Cerebellar cortex (tissue), 1 donor: ENCODE measurements around the gene SLC12A7.
A peak's percentile ranks its signal among the peaks of the same experiment; 100 is the strongest.
"Not testable (repeated sequence)": the region's sequence is repeated elsewhere in the genome, so short reads cannot be mapped to it uniquely, and the experiment has no call there.

Experiments
- DNase-seq: peaks from one replicate; pipeline ENCODE4 v3.0.0-alpha.2; 2015; ENCODE audit warnings: low spot score

SLC12A7 gene

GRCh38 chr5:1140818-1141189, 28.9 kb upstream of the SLC12A7 start:
- DNase-seq: no peak

DNA sequence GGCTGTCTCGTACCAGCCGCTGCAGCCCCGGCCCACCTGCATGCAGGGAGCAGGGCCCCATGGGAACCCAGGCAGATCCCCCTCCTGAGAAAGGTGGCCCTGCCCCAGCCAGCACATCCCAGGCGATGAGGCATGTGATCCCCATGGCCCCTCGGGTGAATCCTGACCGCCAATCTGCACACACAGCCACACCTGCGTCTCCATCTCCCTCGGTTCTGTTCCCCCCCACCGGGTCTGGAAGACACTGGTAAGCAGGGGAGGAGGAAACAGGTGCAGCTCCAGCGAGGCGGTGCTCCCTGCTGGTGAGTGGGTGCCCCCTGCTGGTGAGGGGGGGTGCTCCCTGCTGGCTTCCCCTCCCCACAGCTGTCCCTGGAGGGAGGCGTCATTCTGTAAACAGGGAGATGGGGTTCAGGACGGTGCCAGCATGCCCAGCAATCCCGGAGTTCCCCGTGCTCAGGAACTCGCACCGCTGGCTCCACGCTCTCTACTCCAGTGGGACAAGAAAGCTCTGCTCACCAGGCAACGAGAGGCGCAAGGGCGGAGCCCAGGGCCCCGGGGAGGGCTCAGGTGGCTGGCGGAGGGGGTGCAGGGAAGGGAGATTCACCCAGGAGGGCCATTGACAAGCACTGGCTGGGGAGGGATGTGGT, 28.4 kb upstream of the SLC12A7 start:
- DNase-seq: peak; percentile 25

- DNase-seq: no peak
These were observed 27.7 kb upstream of the SLC12A7 start for GRCh38 chr5:1139331-1140170.

- no peak for DNase-seq
These were observed 26.8 kb upstream of the SLC12A7 start for GRCh38 chr5:1138445-1139245.

DNA sequence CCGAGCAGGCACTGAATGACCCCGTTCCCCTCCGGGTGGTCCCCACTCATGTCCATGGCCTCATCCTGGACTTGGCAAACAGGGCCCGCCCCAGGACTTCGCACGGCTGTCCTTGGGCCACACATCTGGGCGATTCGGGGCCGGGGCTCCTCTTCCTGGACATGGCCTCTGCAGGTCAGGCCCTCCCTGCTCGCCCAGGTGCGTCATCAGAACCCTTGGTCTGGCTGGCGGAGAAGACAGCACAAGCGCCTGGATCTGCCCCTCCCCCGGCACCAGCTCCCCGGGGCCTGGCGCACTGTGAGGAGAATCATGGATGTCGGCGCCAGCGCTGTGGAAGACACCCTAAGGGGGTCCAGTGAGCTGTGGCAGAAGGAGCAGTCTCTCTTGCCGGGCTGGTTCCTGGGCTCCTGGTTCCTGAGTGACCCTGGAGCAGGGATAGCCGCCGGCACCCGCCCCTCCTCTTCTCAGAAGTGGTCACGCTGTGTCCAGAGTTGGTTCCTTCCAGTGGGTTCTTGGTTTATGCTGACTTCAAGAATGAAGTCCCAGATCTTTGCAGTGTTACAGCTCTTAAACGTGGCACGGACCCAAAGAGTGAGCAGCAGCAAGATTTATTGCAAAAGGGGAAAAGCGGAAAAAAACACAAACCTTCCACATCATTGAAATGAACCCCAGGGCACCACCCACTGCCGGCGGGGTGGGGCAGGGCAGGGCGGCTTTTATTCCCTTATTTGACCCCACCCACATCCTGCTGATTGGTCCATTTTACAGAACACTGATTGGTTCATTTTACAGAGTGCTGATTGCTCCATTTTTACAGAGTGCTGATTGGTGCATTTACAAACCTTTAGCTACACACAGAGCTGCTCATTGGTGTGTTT, 25.9 kb upstream of the SLC12A7 start:
- DNase-seq: no peak

DNA sequence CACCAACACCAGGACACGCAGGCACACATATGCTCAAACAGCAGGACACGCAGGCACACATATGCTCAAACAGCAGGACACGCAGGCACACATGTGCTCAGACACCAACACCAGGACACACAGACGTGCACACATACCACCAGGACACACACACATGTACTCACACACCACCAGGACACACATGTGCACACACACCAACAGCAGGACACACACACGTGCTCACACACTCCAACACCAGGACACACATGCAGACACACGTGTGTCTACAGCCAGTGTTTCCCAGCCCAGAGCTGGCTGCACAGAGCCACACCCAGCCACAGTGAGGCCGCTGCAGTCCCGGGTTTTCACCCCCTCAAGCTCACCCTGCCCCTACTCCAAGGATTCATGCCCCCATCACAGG, 25.0 kb upstream of the SLC12A7 start:
- no peak for DNase-seq

DNA sequence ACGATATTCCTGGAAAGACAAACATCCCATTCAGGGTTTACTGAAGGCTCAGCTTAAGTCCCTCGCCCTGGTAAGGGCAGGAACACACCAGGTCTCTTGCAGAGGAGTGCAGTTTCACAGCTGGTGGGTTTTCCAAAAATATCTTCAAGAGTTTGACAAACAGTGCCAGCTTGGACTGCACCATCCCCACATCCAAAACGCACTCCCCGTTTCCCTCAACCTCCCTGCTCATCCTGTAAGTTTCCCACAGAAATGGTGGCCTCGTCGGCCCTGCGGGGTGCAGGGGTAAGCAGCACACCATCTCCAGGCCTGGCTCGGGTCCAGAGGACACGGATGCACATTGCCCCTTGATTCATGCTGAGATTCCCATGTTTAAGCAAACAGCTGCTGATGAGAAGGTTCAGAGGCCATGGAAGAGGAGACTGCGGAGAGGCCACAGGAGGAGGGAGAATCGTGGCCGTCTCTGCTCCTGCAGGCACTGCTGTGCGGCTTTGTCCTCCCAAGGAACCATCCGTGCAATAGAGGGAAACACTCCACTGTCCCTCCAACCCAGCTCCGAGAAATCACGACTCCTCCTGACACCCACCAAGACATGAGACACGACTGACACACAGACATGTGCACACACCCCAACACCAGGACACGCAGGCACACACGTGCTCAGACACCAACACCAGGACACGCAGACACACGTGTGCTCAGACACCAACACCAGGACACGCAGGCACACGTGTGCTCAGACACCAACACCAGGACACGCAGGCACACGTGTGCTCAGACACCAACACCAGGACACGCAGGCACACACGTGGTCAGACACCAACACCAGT, 24.0 kb upstream of the SLC12A7 start:
- DNase-seq: no peak

DNA sequence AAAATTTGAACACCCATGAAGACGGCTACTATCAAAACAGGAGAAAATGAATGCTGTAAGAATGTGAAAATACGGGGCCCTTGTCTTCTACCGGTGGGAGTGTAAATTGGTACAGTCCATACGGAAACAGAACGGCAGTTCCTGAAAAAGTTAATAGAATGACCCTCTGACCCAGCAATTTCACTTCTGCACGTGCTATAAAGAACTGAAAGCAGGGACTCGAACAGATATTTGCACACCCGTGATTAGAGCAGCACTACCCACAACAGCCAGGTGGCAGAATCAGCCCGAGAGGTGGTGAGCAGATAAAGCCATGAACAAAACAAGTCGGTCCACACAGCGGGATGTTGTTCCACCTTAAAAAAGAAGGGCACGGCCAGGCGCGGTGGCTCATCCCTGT, 22.6 kb upstream of the SLC12A7 start:
- DNase-seq: no peak

DNA sequence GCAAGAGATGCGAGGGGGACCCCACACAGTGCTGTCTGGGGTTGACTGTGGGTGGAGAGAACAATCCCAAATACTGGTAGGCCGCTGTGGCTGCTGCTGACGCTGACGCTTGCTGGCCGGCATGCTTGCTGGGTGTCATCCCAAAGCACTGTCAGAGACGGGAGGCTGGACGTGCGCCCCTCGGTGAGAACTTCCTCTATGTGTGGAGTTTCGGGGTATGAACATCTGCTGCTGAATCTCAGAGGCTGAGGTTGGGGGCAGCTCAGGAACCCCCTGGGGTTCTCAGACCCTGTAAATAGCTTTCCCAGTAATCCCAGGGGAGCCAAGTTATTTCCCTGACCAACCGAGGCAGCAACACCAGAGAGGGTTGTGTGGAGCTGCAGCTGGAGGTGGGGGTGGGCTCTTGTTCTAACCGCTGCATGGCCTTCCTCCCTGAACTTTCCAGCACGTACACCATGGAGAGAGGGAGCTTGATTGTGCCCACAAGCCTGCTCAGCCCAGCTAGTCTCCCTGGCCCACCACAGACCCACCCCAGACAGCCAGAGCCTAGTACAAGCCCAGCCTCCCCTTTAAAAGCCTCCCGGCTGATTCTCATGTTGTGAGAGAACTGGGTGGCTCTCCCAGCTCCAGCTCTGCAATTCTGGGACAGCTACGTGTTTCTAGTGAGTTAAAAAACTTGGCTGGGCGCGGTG, 21.8 kb upstream of the SLC12A7 start:
- no peak for DNase-seq

DNA sequence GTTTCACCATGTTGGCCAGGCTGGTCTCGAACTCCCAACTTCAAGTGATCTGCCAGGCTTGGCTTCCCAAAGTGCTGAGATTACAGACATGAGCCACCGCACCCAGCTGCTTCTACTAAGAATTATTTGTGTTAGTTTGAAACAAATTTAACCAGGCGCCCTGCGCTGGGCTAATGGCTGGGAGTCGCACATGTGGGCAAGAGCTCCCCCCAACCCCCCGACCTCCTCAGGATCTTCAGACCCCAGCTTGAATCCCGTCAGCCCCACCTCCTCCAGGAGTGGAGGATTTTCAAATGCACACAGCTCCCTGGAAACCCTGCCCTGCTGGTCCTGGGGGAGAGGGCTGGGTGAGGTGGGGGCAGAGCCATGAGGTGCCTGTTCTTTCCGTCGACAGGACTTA, 21.2 kb upstream of the SLC12A7 start:
- no peak for DNase-seq

DNA sequence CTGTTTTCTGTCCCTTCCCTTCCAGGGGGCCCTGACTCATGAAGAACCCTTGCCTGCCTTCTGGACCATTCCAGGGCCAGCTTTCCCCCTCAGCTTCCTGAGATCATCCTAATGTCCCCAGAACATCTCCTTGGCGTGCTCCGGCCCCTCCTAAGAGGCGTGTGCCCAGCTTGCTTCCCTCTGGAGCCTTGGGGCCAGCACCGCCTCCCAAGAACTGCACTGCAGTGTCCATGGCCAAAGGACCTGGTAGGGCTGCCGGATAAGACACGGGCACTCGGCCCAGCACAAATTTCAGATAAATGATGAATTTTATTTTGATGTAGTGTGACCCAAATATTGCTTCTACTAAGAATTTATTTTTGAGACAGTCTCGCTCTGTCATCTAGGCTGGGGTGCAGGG, 20.7 kb upstream of the SLC12A7 start:
- DNase-seq: no peak

GRCh38 chr5:1131726-1132125, 19.9 kb upstream of the SLC12A7 start:
- DNase-seq: no peak

DNA sequence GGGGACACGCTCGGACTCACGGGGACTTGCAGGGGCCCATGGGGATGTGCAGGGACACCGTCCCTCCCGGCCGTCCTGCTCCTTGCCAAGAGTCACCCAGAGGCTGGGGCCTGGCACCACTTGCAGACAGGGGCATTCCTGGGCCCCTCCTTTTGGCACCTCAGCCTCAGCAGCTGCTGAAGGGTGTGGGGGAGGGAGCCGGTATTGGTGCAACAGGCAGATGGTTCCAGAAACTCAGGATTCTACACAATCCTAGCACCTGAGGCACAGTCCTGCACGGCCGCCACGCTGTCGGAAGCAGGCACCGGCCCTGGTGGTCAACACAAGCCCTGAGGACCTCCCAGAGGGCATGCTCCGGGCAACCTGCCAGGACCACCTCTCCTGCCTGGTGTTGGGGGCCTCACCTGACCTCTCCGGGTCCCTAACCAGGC, 19.3 kb upstream of the SLC12A7 start:
- no peak for DNase-seq

DNA sequence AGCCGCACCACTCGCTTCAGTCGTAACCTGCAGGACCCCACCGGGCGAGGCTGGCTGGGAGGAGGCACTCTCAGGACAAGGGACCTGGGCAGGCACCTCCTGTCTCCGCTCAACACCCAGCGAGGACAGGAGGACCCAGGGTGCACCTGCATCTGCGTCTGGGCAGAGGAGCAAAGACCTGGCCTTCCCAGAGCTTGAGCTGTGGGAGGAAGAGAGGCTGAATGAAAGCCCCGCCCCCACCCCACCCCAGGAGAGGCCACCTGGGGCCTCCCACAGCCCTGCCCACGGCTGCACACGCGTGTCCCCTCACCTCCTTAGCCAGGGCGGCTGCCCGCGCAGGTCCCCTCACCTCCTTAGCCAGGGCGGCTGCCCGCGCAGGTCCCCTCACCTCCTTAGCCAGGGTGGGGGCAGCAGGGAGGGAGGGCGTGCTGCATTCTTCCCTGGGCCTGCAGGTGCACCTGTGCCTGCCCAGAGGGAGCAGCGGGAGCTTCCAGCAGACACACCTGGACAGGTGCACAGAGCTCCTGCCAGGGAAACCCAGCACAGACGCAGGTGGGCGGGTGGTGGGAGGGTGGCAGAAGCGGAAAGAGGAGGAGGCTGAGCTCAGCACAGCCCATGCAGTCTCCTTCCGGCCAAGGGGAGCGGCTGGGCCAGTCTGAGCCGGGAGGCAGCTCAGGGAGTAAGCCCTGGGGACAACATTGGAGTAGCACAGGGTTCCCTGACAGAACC, 18.5 kb upstream of the SLC12A7 start:
- DNase-seq: no peak

GRCh38 chr5:1129711-1130055, 17.8 kb upstream of the SLC12A7 start:
- no peak for DNase-seq

GRCh38 chr5:1128977-1129710, 17.3 kb upstream of the SLC12A7 start:
- no peak for DNase-seq

DNA sequence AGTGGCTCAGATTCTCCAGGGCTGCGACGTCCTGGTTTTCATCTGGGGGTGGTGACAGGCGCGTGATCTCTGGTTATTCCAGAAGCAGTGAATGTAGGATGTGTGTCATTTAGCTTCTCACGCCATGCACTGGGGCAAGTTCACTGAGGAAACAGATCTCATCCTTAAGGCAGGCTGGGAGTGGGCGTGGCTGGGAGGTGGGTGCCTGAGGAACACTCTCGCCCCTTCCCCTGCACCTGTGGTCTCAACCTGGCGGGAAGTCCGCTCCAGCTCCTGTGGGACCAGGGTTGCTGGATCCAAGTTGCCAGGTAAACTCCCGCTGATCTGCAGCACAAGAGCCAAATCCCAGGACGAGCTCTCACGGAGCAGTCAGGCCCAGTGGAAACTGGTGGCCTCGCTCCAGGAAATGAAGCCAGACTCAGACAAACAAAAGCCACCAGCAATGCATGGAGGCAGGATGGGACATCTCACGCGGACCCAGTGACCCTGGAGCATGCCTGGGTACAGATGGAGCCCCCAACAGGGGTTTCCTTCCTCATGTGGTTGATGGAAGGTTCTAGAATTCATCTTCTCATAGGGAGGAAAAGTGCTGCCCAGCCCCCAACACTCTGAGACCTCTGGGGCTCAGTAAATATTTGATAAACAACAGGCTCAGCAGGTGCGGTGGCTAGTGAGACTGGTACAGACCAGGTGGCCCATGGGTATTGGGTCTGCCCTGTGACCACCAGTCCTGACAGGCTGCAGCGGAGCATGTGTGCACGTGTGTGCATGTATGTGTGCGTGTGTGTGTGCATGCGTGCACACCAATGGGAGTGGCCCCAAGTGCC, 16.3 kb upstream of the SLC12A7 start:
- no peak for DNase-seq

DNA sequence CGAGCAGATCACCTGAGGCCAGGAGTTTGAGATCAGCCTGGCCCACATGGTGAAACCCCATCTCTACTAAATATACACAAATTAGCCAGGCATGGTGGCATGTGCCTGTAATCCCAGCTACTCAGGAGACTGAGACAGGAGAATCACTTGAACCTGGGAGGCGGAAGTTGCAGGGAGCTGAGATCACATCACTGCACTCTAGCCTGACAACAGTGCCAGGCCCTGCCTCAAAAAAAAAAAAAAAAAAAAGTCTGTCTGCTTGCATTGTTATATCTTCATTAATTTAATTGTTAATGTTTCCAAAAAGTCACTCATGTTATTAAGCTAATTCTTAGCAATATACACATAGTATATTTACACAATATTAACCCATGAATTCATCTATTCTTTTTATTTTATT, 13.8 kb upstream of the SLC12A7 start:
- not testable (repeated sequence) for DNase-seq
